Measurements from ENCODE around the gene ARHGAP45. TPM values are rescaled to one million over a fixed set of nuclear protein-coding genes. Genes with fewer than 3 reads are reported as not detected.

The ARHGAP45 gene
- total and polyA plus RNA-seq, 9 of the 15 experiments (the other 6 are each of a cell fraction or from before 2014, with no cell fraction given): 0.08 to 22.1 (median 4.2) TPM

DNA sequence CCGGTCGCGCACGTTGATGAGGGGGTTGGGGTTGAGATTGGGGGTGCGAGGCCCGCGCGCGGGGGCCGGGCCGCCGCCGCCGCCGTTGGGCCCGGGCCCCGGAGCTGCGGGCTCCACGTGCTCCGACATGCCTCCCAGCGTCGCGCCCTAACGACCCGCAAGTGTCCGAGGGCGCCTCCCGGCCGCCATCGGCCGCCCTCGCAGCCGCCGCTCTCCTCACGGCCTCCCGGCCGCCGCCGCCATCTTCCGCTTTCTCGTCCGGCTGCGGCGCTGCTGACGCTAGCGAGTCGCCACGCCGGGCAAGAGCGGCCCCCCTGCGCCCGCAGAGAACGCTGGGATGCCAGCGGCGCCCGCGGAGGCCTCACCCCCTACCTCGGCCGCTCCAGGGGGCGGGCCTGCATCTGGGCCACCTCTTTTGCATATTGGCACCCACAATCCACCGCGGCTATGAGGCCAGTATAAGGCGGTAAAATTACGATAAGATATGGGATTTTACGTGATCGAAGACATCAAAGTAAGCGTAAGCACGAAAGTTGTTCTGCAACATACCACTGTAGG, 46.0 kb upstream of the ARHGAP45 start, which contains the start of gene TMEM259 (continued):
- TF ChIP-seq, protein P1, sequence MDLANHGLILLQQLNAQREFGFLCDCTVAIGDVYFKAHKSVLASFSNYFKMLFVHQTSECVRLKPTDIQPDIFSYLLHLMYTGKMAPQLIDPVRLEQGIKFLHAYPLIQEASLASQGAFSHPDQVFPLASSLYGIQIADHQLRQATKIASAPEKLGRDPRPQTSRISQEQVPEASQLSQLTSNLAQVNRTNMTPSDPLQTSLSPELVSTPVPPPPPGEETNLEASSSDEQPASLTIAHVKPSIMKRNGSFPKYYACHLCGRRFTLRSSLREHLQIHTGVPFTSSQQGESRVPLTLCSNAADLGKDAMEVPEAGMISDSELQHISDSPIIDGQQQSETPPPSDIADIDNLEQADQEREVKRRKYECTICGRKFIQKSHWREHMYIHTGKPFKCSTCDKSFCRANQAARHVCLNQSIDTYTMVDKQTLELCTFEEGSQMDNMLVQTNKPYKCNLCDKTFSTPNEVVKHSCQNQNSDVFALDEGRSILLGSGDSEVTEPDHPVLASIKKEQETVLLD (IDR thresholded peaks at IDR 0.05): no peak
- TF ChIP-seq TBL1XR1 (IDR thresholded peaks at IDR 0.05; ENCODE audit: low read length in 2 of 2) (no peak), CBX3 (IDR thresholded peaks at IDR 0.05; ENCODE audit: borderline replicate concordance in 1 of 2, low read length in 2 of 2) (no peak), PYGO2 (tag; IDR thresholded peaks at IDR 0.05) (no peak), NR2C1 (IDR thresholded peaks at IDR 0.05) (no peak), NR2C1 (tag; IDR thresholded peaks at IDR 0.05) (no peak), SP2 (IDR thresholded peaks at IDR 0.05; ENCODE audit: extremely low read depth, low read depth, low read length, poor library complexity, severe bottlenecking) (peak; percentile 88), ZNF75A (CRISPR knock-in tag; IDR thresholded peaks at IDR 0.05) (no peak), MAFG (tag; conservative IDR thresholded peaks at IDR 0.05) (no peak), BRF1 (IDR thresholded peaks at IDR 0.05; ENCODE audit: borderline replicate concordance, extremely low read depth, insufficient read length) (no peak), NFRKB (IDR thresholded peaks at IDR 0.05; ENCODE audit: low read depth) (peak; percentile 57; the same call in 1 of the 2 replicates), MXI1 (IDR thresholded peaks at IDR 0.05; ENCODE audit: low read depth, low read length) (0 out of 2 replicates have a peak, but pooled peaks have one; percentile 62), NCOR1 (IDR thresholded peaks at IDR 0.05) (no peak)
- TF ChIP-seq, protein P2, sequence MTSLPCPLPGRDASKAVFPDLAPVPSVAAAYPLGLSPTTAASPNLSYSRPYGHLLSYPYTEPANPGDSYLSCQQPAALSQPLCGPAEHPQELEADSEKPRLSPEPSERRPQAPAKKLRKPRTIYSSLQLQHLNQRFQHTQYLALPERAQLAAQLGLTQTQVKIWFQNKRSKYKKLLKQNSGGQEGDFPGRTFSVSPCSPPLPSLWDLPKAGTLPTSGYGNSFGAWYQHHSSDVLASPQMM (CRISPR knock-in tag; IDR thresholded peaks at IDR 0.05): no peak
- TF ChIP-seq, protein P3, sequence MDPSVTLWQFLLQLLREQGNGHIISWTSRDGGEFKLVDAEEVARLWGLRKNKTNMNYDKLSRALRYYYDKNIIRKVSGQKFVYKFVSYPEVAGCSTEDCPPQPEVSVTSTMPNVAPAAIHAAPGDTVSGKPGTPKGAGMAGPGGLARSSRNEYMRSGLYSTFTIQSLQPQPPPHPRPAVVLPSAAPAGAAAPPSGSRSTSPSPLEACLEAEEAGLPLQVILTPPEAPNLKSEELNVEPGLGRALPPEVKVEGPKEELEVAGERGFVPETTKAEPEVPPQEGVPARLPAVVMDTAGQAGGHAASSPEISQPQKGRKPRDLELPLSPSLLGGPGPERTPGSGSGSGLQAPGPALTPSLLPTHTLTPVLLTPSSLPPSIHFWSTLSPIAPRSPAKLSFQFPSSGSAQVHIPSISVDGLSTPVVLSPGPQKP (CRISPR knock-in tag; IDR thresholded peaks at IDR 0.05): no peak
- TF ChIP-seq, protein P4, sequence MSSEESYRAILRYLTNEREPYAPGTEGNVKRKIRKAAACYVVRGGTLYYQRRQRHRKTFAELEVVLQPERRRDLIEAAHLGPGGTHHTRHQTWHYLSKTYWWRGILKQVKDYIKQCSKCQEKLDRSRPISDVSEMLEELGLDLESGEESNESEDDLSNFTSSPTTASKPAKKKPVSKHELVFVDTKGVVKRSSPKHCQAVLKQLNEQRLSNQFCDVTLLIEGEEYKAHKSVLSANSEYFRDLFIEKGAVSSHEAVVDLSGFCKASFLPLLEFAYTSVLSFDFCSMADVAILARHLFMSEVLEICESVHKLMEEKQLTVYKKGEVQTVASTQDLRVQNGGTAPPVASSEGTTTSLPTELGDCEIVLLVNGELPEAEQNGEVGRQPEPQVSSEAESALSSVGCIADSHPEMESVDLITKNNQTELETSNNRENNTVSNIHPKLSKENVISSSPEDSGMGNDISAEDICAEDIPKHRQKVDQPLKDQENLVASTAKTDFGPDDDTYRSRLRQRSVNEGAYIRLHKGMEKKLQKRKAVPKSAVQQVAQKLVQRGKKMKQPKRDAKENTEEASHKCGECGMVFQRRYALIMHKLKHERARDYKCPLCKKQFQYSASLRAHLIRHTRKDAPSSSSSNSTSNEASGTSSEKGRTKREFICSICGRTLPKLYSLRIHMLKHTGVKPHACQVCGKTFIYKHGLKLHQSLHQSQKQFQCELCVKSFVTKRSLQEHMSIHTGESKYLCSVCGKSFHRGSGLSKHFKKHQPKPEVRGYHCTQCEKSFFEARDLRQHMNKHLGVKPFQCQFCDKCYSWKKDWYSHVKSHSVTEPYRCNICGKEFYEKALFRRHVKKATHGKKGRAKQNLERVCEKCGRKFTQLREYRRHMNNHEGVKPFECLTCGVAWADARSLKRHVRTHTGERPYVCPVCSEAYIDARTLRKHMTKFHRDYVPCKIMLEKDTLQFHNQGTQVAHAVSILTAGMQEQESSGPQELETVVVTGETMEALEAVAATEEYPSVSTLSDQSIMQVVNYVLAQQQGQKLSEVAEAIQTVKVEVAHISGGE (CRISPR knock-in tag; IDR thresholded peaks at IDR 0.05): no peak
- TF ChIP-seq, protein P5, sequence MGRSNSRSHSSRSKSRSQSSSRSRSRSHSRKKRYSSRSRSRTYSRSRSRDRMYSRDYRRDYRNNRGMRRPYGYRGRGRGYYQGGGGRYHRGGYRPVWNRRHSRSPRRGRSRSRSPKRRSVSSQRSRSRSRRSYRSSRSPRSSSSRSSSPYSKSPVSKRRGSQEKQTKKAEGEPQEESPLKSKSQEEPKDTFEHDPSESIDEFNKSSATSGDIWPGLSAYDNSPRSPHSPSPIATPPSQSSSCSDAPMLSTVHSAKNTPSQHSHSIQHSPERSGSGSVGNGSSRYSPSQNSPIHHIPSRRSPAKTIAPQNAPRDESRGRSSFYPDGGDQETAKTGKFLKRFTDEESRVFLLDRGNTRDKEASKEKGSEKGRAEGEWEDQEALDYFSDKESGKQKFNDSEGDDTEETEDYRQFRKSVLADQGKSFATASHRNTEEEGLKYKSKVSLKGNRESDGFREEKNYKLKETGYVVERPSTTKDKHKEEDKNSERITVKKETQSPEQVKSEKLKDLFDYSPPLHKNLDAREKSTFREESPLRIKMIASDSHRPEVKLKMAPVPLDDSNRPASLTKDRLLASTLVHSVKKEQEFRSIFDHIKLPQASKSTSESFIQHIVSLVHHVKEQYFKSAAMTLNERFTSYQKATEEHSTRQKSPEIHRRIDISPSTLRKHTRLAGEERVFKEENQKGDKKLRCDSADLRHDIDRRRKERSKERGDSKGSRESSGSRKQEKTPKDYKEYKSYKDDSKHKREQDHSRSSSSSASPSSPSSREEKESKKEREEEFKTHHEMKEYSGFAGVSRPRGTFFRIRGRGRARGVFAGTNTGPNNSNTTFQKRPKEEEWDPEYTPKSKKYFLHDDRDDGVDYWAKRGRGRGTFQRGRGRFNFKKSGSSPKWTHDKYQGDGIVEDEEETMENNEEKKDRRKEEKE (IDR thresholded peaks at IDR 0.05; ENCODE audit: borderline replicate concordance in 1 of 2, control insufficient read depth in 1 of 2, low read depth in 2 of 2, low read length in 1 of 2): no peak
